ENCODE measurements around the gene TMPRSS3.

Gene TMPRSS3

DNA sequence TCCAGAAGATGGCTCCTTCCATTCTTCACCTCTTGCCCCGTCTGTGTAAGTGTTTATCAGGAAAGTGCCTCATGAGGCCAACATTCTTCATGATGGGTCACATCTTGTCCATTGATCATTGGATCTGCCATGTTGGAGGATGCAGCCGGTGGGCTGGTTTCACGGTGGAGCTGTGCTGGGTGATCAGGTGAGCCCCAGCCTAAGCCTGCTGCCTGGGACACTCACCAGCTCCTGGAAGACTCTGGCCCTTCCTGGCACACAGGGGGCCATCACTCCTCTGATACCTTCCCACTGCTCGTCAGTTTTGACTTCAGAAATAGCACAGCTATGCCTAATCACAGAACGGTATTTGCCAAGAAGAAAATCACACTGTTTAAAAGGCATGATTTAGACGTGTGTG is 46.1 kb upstream of the TMPRSS3 start:
- Histone ChIP-seq H3K36me3 (no peaks in the 10 kb centered on the region), H3K27ac (no peak overlapping the region)

DNA sequence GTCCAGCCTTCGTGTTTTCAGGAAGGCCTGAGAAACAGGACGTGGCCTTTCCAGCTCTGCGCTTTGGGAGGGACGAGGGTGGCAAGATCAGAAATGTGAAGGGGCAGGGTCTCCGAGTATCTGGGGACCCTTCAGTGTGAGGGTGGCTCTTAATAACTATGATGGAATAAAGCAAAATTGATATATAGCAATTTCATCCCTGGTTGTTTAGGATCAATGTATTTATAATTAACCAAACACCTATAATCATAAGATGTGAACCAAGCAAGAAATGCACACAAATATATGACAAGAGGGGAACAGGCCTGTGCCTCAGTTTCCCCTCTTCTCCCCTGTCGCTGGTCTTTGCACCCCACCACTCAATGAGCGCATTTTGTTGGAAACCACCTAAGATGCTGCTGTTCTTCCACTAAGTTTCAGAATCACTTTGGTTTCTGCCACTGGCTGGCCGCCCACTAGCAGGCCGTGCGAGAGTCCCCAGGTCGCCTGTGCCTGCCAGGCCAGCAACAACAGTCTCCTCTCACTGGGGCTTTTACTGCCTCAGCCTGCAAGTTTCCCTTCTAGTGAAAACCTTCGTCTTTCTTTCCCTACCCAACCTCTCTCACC is 44.4 kb upstream of the TMPRSS3 start:
- Histone ChIP-seq H3K9me3 (no peaks in the 10 kb centered on the region), H3K36me3 (no peaks in the 10 kb centered on the region), H3K27ac (no peak overlapping the region), H3K4me1 (ENCODE audit: control insufficient read depth in 1 of 2, insufficient read depth in 1 of 2, low read depth in 1 of 2, low read length in 1 of 2) (no peaks in the 10 kb centered on the region), H3K27me3 (no peaks in the 10 kb centered on the region), H3K4me3 (ENCODE audit: low read depth in 1 of 2, low read length in 1 of 2) (no peak overlapping the region)
- TF ChIP-seq, protein P1, sequence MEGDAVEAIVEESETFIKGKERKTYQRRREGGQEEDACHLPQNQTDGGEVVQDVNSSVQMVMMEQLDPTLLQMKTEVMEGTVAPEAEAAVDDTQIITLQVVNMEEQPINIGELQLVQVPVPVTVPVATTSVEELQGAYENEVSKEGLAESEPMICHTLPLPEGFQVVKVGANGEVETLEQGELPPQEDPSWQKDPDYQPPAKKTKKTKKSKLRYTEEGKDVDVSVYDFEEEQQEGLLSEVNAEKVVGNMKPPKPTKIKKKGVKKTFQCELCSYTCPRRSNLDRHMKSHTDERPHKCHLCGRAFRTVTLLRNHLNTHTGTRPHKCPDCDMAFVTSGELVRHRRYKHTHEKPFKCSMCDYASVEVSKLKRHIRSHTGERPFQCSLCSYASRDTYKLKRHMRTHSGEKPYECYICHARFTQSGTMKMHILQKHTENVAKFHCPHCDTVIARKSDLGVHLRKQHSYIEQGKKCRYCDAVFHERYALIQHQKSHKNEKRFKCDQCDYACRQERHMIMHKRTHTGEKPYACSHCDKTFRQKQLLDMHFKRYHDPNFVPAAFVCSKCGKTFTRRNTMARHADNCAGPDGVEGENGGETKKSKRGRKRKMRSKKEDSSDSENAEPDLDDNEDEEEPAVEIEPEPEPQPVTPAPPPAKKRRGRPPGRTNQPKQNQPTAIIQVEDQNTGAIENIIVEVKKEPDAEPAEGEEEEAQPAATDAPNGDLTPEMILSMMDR (IDR thresholded peaks at IDR 0.05), result no peak

More for the DNA sequence above, 46.1 kb upstream of the TMPRSS3 start:
- Histone ChIP-seq H3K27me3 (no peaks in the 10 kb centered on the region), H3K4me1 (ENCODE audit: control insufficient read depth in 1 of 2, insufficient read depth in 1 of 2, low read depth in 1 of 2, low read length in 1 of 2) (no peaks in the 10 kb centered on the region), H3K9me3 (no peaks in the 10 kb centered on the region), H3K4me3 (ENCODE audit: low read depth in 1 of 2, low read length in 1 of 2) (no peak overlapping the region)
- TF ChIP-seq, protein P1 (IDR thresholded peaks at IDR 0.05), result no peak

DNA sequence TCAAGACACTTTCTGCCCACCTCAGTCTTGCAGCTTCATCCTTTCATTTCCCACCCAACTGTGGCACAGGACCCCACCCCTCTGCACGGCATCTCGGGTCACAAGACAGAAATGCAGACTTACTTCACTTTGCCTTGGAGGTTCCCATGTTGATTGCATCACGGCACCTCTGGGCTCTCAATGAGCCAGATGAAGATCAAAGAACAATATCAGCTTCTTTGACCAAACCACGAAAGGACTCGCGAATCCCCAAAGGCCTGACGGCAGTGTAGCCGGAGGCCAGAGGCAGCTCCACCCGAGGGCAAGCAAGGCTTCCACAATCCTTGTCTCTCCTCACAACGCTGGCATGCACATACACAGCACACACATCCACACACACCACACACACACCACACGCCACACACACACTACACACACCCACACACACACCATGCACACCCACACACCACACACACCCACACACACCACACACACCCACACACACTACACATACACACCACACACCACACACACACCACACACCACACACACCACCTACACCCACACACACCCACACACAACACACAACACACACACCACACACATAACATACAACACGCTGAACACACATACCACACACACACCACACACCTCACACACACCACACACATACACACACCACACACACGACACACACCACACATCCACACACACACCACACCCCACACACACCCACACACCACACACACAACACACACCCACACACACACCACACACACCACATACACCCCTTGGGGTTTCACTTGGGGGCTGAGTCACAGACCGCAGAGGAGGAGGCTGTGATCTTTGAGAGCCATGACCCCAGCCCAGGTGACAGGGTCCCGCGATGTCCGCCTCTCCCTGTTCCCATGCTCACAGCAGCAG is 43.7 kb upstream of the TMPRSS3 start:
- Histone ChIP-seq H3K4me3 (ENCODE audit: low read depth in 1 of 2, low read length in 1 of 2) (no peak overlapping the region), H3K4me1 (ENCODE audit: control insufficient read depth in 1 of 2, insufficient read depth in 1 of 2, low read depth in 1 of 2, low read length in 1 of 2) (no peaks in the 10 kb centered on the region), H3K36me3 (no peaks in the 10 kb centered on the region), H3K27ac (no peak overlapping the region), H3K9me3 (no peaks in the 10 kb centered on the region), H3K27me3 (no peaks in the 10 kb centered on the region)
- TF ChIP-seq, protein P1 (IDR thresholded peaks at IDR 0.05), result no peak

DNA sequence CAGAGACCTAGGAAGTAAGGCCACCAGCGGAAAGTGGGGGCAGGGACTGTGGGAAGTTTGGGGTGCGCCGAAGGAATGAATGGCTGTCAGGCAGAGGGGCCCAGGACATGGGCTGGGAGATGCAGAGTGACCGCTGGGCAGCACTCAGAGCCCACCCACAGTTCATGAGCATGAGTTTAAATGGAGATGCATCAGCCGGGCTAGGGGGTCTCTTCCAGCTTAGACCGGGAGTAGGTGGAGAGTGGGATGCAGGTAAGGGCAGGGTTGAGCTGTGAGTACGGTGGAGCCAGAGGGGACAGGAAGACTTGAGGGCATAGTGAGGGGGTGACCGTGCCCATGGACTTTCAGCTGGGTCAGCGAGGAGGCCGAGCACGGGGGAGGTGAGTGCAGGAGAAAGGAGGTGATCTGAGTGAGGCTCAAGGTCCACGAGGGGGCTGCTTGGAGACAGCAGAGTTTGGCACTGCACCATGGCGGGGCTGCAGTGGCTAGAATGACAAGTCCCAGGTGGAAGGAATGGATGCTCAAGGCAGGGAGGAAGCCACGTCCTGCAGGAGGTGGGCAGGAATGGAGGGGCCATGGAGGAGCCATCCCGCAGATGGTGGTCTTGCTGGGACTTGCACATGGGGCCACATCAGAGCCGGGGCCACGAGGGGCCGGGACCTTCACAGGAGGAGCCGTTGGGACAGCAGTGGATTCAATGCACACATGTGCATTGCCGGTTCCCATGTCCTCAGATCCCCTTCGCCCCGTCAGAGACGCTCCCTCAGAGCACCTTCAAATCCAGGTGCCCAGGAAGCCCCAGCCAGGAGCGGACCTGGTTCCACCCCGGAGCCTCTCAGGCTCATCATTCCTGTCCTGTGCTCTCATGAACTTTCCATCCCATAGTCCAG is 42.7 kb upstream of the TMPRSS3 start:
- Histone ChIP-seq H3K9me3 (no peaks in the 10 kb centered on the region), H3K36me3 (no peaks in the 10 kb centered on the region), H3K27ac (no peak overlapping the region), H3K4me3 (ENCODE audit: low read depth in 1 of 2, low read length in 1 of 2) (no peak overlapping the region), H3K4me1 (ENCODE audit: control insufficient read depth in 1 of 2, insufficient read depth in 1 of 2, low read depth in 1 of 2, low read length in 1 of 2) (no peaks in the 10 kb centered on the region), H3K27me3 (peaks cover 6% of the 10 kb centered on the region)
- TF ChIP-seq, protein P1 (IDR thresholded peaks at IDR 0.05), result no peak

DNA sequence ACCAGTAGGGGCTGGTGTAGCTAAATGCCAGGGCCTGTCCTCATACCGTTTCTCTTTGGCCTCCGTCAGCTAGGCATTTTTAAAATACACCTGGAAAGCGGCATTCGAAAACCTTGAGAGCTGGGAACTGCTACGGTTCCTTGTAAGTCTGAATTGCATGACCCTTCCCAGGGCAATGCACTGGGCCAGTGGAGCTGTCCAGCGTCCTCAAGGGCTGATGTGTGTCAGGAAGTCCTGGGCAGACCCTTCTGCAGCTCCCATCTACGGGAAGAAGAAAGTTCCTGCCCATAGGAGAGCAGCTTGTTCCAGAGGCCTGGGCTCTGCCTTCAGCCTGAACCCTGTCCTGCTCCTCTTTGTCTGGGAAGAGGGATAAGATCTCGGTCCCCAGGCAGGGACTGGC is 41.9 kb upstream of the TMPRSS3 start:
- Histone ChIP-seq H3K9me3 (no peaks in the 10 kb centered on the region), H3K4me1 (ENCODE audit: control insufficient read depth in 1 of 2, insufficient read depth in 1 of 2, low read depth in 1 of 2, low read length in 1 of 2) (no peaks in the 10 kb centered on the region), H3K36me3 (no peaks in the 10 kb centered on the region), H3K4me3 (ENCODE audit: low read depth in 1 of 2, low read length in 1 of 2) (no peak overlapping the region), H3K27ac (no peak overlapping the region), H3K27me3 (peaks cover 6% of the 10 kb centered on the region)
- TF ChIP-seq, protein P1 (IDR thresholded peaks at IDR 0.05), result no peak
